Vagina (tissue), 2 donors: ENCODE results near the gene CDX1.

ENCODE experiments used
- CTCF ChIP-seq, 3 experiments: fragments of 450-650 bp in 2 of 3; fragments of 200-600 bp in 1 of 3; sonication (generic) in 1 of 3; IDR thresholded peaks; one replicate each; pipeline ENCODE4 v1.5.1; 2017 to 2019; ENCODE audit warnings: antibody characterized with exemption in 3 of 3, mild to moderate bottlenecking in 2 of 3, moderate library complexity in 2 of 3
- POLR2A ChIP-seq, 2 donors: fragments of 450-650 bp; IDR thresholded peaks; one replicate each; pipeline ENCODE4 v1.6.1; 2017; ENCODE audit warnings: antibody characterized with exemption in 2 of 2, mild to moderate bottlenecking in 2 of 2, moderate library complexity in 2 of 2

- TF ChIP-seq POLR2A (IDR thresholded peaks at IDR 0.05) (no peak), CTCF (IDR thresholded peaks at IDR 0.05) (no peak)
These were observed 21.7 kb downstream of the CDX1 start for GRCh38 chr5:150188146-150188842.
